ENCODE results near the gene GLI3. TPM values are rescaled to one million over a fixed set of nuclear protein-coding genes. Genes with fewer than 3 reads are reported as not detected.
A peak's percentile ranks its signal among the peaks of the same experiment; 100 is the strongest.

GLI3 gene
- total RNA-seq, 1 experiment from 2014 or later = 10.0 TPM

GRCh38 chr7:42175834-42176723 is 60.9 kb downstream of the GLI3 start:
- DNase-seq (ENCODE audit: low read depth) = peak; percentile 67

DNA sequence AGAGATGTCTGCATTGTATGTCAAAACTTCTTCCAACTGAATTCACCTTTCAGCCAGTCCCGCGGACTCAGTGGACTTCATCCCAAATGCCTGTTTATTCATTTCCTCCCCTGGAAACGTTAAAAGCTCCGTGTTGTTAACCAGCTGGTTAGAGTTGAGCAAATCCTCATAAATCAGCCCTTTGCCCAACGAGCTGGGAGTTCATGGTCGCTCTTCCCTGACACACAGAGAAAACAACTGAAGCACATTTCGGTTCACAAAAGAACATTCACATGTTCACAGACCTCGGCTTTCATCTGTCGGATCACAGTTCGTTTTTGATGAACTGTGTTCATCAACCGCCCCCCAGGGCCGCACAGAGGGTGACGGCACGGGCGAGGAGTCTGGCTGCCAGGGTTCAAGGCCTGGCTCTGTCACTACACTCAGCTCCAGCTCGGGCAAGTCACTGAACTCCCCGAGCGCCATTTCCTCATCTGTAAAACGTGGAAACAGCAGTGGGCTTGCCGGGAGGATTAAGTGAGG is 62.6 kb downstream of the GLI3 start:
- no peak for DNase-seq (ENCODE audit: low read depth)

DNA sequence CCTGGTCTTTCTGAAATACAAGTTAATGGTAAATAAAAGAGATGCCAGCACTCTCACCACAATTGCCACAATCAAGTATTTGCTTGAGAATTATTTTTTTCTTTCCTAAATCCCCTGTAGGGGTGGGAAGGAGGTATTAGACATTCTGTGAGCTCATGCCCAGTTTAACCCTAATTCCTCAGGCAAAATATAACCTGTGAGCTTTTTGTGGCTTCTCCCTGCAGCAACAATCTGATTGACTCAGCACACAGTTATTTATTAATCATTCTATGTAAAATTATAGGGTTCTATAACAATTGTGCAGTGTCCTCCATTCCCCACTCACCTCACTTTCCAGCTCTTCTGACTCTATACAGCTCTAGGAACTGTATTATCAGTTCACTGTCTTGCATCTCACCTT is 66.3 kb downstream of the GLI3 start:
- peak; percentile 63 for DNase-seq (ENCODE audit: low read depth)

DNA sequence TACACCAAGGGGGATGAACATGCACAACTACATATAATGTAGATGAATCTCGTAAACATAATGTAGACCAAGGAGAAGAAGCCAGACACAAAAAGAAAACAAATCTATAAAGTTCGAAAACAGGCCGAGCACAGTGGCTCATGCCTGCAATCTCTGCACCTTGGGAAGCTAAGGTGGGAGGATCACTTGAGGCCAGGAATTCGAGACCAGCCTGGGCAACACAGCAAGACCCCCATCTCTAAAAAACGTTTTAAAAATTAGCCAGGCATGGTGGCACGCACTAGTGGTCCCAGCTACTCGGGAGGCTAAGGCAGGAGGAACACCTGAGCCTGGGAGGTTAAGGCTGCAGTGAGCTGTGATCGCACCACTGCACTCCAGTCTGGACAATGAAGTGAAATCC is 68.5 kb downstream of the GLI3 start:
- DNase-seq (ENCODE audit: low read depth) = no peak

- DNase-seq (ENCODE audit: low read depth) = peak; percentile 24
Measured at GRCh38 chr7:42167631-42168236, 69.3 kb downstream of the GLI3 start.

DNA sequence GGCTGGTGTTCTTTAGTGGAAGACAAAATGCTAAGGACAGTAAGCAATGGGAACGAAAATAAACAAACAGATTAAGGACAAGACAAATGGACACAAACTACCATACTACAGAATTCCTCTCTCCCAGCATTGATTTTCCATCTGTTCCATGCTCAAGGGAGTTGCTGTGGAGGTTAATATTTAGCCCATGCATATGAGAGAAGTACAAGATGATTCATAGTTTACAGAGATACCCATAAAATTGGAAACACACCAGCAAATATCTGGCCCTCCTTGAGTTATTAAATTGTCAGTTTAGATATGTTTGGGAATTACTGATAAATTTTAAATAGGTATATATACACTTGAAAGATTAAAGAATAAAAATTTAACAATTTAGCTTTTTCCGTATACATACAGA is 69.8 kb downstream of the GLI3 start:
- DNase-seq (ENCODE audit: low read depth) = no peak

DNA sequence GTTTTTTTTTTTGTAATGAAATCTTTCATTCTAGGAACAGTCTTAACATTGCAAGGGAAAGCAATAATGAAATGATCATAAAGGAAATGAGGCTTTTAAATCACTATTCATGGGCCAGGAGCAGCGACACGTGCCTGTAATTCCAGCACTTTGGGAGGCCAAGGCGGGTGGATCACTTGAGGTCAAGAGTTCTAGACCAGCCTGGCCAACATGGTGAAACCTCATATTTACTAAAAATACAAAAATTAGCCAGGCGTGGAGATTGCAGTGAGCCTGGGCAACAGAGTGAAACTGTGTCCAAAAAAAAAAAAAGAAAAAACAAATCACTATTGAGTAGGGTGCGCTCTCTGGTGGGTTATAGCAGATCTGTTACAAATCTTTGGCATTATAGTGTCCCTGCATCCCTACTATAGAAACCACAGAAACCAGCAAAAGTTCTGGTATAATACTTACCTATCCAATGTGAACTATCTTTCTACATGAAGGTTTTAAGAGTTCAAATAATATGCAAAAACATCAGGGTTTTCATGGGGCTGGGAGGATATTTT is 72.1 kb downstream of the GLI3 start:
- no peak for DNase-seq (ENCODE audit: low read depth)

- no peak for DNase-seq (ENCODE audit: low read depth)
Measured at GRCh38 chr7:42162560-42163325, 74.3 kb downstream of the GLI3 start.

DNA sequence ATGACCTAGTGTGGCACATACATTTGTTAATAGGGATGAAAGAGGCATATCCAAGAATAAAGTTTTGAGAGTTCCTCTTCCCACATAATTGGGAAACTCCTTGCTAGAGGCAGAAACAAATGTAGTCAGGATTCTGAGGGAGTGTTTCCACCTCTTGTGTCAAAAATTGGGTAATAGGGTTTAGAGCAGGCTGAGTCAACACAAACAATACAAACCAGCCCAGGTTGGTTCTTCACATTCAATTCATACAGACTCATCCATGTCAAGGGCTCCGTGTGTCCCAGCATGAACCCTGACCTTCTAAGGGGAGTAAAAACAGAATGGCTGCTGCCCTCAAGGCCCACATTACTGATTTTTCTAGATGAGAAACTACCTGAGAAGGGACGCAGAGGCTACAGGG is 75.3 kb downstream of the GLI3 start:
- DNase-seq (ENCODE audit: low read depth) = no peak

DNA sequence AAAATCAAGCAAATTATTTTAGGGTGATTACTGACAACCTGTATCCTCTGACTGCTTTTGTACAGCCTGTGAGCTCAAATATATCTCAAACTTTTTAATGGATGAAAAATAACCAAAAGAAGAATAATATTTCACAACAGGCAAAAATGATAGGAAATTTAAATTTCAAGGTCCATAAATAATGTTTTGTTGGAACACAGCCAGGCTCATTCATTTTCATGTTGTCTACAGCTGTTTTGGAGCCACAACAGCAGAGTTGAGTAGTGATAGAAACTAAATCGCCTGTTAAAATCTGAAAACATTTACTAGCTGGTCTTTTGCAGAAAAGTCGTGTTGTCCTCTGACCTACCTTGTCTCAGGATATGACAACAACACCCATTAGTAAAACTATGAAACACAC is 75.9 kb downstream of the GLI3 start:
- DNase-seq (ENCODE audit: low read depth) = no peak

GRCh38 chr7:42159130-42159529 is 77.9 kb downstream of the GLI3 start:
- no peak for DNase-seq (ENCODE audit: low read depth)

- no peak for DNase-seq (ENCODE audit: low read depth)
Measured at GRCh38 chr7:42156967-42157721, 79.9 kb downstream of the GLI3 start.

- DNase-seq (ENCODE audit: low read depth) = peak; percentile 58
Measured at GRCh38 chr7:42156291-42156865, 80.6 kb downstream of the GLI3 start.

GRCh38 chr7:42155584-42156290 is 81.3 kb downstream of the GLI3 start:
- no peak for DNase-seq (ENCODE audit: low read depth)

DNA sequence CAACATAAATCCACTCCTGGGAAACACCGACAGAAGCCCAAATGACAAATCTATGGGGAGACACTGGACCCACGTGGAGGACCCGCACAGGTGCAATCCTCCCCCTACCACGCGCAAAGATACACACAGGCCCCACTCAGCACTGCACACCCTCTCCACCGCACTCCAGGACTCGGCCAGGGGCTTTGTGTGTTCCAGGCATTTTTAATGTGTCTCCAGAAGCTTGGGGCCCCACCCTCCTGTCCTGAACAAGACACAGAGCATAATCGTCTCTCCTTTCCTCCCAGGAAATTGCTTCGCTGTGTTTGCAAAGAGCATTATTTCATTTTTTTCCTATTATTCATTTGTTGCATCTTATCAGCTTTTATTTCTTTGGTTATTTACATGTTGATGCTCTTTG is 82.8 kb downstream of the GLI3 start:
- no peak for DNase-seq (ENCODE audit: low read depth)

DNA sequence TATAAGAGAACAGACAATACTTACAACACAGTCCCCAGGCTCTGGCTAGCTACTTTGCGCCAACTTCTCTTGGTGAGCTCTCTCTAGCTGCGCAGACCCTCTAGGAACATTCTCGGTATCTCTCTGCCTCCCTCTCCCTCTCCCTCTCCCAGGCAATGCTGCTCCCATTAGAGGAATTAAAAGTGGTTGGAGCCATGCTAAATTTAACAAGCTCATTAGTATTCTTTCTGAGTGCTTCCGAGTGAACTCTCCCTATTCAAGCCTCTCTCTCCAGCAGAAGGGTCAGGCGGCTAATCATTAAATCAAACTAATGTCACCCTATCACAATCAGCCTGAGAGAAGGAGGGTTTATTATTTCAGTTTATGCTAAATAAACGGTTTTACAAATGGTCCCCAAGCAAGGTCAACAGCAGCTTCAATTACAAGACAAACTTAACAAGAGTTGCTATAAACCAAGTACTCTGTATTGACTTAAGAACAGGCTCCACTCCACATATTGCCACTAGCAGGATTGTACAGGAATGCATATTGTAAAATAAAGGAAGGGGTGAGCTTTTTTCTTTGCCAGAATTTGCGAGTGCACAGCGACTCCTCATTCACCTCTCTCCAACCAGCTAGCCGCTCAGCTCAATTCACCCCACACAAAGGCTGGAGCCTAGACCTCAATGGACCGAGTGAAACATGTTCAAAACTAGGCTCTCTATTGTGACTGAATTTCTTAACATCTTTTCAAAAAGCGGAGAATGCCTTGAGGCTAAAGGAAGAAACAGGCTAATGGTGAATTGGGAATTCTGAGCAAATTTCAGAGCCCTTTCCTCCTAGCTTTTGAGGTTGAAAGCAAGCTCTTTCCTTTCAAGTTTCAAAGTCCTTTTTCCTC is 84.4 kb downstream of the GLI3 start:
- no peak for DNase-seq (ENCODE audit: low read depth)

- DNase-seq (ENCODE audit: low read depth) = no peak
Measured at GRCh38 chr7:42151309-42151708, 85.7 kb downstream of the GLI3 start.

- DNase-seq (ENCODE audit: low read depth) = no peak
Measured at GRCh38 chr7:42145539-42145938, 91.5 kb downstream of the GLI3 start.

- peak; percentile 74 for DNase-seq (ENCODE audit: low read depth)
Measured at GRCh38 chr7:42144604-42145003, 92.4 kb downstream of the GLI3 start.
